Psoas muscle (tissue), 8 donors: Measurements from ENCODE around the gene TBC1D14. TPM values are rescaled to one million over a fixed set of nuclear protein-coding genes. Genes with fewer than 3 reads are reported as not detected.

ENCODE experiments used
- ATAC-seq, 4 donors: fragments of 200-7000 bp; cut with Tn5 transposase; one replicate each; pipeline ENCODE4 v1.9.1; 2020; ENCODE audit warnings: moderate library complexity in 3 of 4, mild to moderate bottlenecking in 2 of 4
- DNase-seq, 2 donors: peaks; one replicate each; pipeline ENCODE4 v3.0.0-alpha.2; 2020
- H3K27ac ChIP-seq: fragments of 200-600 bp; one replicate; pipeline ENCODE4 v1.8.0; 2022
- H3K27me3 ChIP-seq, 3 donors: fragments of 200-600 bp in 1 of 3; one replicate each; pipeline versions ENCODE4 v1.6.1 to v1.8.0; 2013 to 2022; ENCODE audit warnings: low read length in 2 of 3, mild to moderate bottlenecking in 2 of 3, moderate library complexity in 1 of 3; ENCODE audit not compliant: insufficient read depth in 3 of 3
- H3K36me3 ChIP-seq, 2 donors: fragments of 200-600 bp in 1 of 2; one replicate each; pipeline versions ENCODE4 v1.6.1 to v1.8.0; 2013 to 2022; ENCODE audit warnings: low read depth in 1 of 2, mild to moderate bottlenecking in 1 of 2, moderate library complexity in 1 of 2; ENCODE audit not compliant: insufficient read depth in 1 of 2
- H3K4me1 ChIP-seq: fragments of 200-600 bp; one replicate; pipeline ENCODE4 v1.8.0; 2022
- H3K4me3 ChIP-seq: fragments of 200-600 bp; one replicate; pipeline ENCODE4 v1.8.0; 2022; ENCODE audit warnings: mild to moderate bottlenecking
- H3K9me3 ChIP-seq: fragments of 200-600 bp; one replicate; pipeline ENCODE4 v1.8.0; 2022
- CTCF ChIP-seq: fragments of 200-600 bp; IDR thresholded peaks from one replicate; pipeline ENCODE4 v1.8.0; 2022; ENCODE audit warnings: antibody characterized with exemption
- WGBS, 3 donors: extraction: QIAGEN DNeasy Blood & Tissue Kit; methylation state at CpG; one replicate each; pipeline versions ENCODE4 v1.1.6 to v1.1.7; 2013; 5-methylcytosine and 5-hydroxymethylcytosine counted together
- intact Hi-C, 2 donors: fragments of 100-400 bp; cut with DNase I; formaldehyde crosslinking; loops; one replicate each; pipeline versions ENCODE4 v1.11.0 to v1.14.2; 2022
- polyA plus RNA-seq, 3 donors: library from polyadenylated mRNA; stranded (reverse); fragments of 200-250 nt; gene quantifications; one replicate each; pipeline ENCODE4 v1.2.3, GENCODE V29; 2013
- total RNA-seq, 4 donors: library from RNA; stranded (reverse); fragmentation: NEBNext Ultra II Directional in 2 of 4; extraction: Animal tissue kit (Norgen Biotek cat#: 25700) in 2 of 4; gene quantifications; one replicate each; pipeline versions ENCODE4 v1.2.1 to v1.2.4, GENCODE V29; 2021 to 2023
- donor health status: healthy with polysubstance abuse.
- donor health status: DM: no; HTN: no; CAD: no; lungs with moderate emphysema.
- donor health status: Bipolar disorder and iron deficiency.
- donor health status: healthy.
- donor health status: DM: yes; HTN: yes; CAD: no.
- donor health status: DM: no; HTN: no; CAD: no.
- donor health status: DM: no; HTN: no; CAD: no.
- donor health status: DM: yes; HTN: yes; CAD: no.

The TBC1D14 gene
- total and polyA plus RNA-seq, 7 donors: 14.7 to 45.5 (median 33.1) TPM

- Histone ChIP-seq H3K27me3 (no peaks in the 10 kb centered on the region), H3K4me3 (peak overlapping the region; percentile 38), H3K27ac (peak overlapping the region; percentile 68), H3K36me3 (no peaks in the 10 kb centered on the region), H3K4me1 (peaks cover 23% of the 10 kb centered on the region), H3K9me3 (no peaks in the 10 kb centered on the region)
- DNase-seq: peak; percentile 58 to 79
- no peak for TF ChIP-seq CTCF
- 38 to 56% (median 42%) methylated on average over 20 of the region's 20 CpGs for WGBS, 3 donors
- peak; percentile 68 to 79 (median 74) for ATAC-seq
- intact Hi-C loops: no loop called here
Measured at GRCh38 chr4:6892190-6892908, 17.3 kb upstream of the TBC1D14 start.

- intact Hi-C loops: no loop called here
- ATAC-seq: no peak
- H3K4me3 ChIP-seq: no peak overlapping the region
- TF ChIP-seq CTCF: no peak
- H3K4me1 ChIP-seq: peaks cover 23% of the 10 kb centered on the region
- DNase-seq: no peak
- no peaks in the 10 kb centered on the region for H3K36me3 ChIP-seq
- 78 to 81% (median 79%) methylated on average over 6 of the region's 6 CpGs for WGBS, 3 donors
- H3K27me3 ChIP-seq: no peaks in the 10 kb centered on the region
- H3K27ac ChIP-seq: no peak overlapping the region
- H3K9me3 ChIP-seq: no peaks in the 10 kb centered on the region
Measured at GRCh38 chr4:6892909-6893202, 16.8 kb upstream of the TBC1D14 start.

- Histone ChIP-seq H3K4me3 (no peak overlapping the region), H3K27ac (peak overlapping the region; percentile 21), H3K9me3 (no peaks in the 10 kb centered on the region), H3K4me1 (peaks cover 23% of the 10 kb centered on the region), H3K36me3 (no peaks in the 10 kb centered on the region), H3K27me3 (no peaks in the 10 kb centered on the region)
- DNase-seq (no peak), ATAC-seq (peak; percentile 29 to 61 (median 48))
- 62 to 84% (median 74%) methylated on average over 7 of the region's 7 CpGs for WGBS, 3 donors
- intact Hi-C loops: no loop called here
- no peak for TF ChIP-seq CTCF
Measured at GRCh38 chr4:6893449-6894085, 16.1 kb upstream of the TBC1D14 start.

- 96 to 98% (median 97%) methylated on average over 3 of the region's 3 CpGs for WGBS, 3 donors
- Histone ChIP-seq H3K4me1 (peaks cover 23% of the 10 kb centered on the region), H3K27ac (peak overlapping the region; percentile 21), H3K36me3 (no peaks in the 10 kb centered on the region), H3K27me3 (no peaks in the 10 kb centered on the region), H3K9me3 (no peaks in the 10 kb centered on the region), H3K4me3 (no peak overlapping the region)
- no peak for TF ChIP-seq CTCF
- DNase-seq (no peak), ATAC-seq (no peak)
- intact Hi-C loops: no loop called here
Measured at GRCh38 chr4:6894086-6894478, 15.5 kb upstream of the TBC1D14 start.
